Pancreas (tissue), 10 donors: ENCODE measurements around the gene NACC2. TPM values are rescaled to one million over a fixed set of nuclear protein-coding genes. Genes with fewer than 3 reads are reported as not detected.

Source experiments
- ATAC-seq, 4 donors: fragments of 200-7000 bp; cut with Tn5 transposase; one replicate each; pipeline versions ENCODE4 v1.8.0 to v1.9.1; 2020; ENCODE audit warnings: mild to moderate bottlenecking in 4 of 4, moderate library complexity in 4 of 4
- DNase-seq, 6 donors: peaks; one replicate each; pipeline ENCODE4 v3.0.0-alpha.2; 2020
- FAIRE-seq: peaks from 2 replicates; lab custom pipeline; 2012; peaks lifted over from hg19 to GRCh38; lab: Jason Lieb, UNC
- H3K27ac ChIP-seq, 4 donors: fragments of 200-600 bp; sonication (generic); 1 replicate in 3 of 4; 2 replicates in 1 of 4; pipeline versions ENCODE4 v1.5.0 to v1.8.0; 2020
- H3K27me3 ChIP-seq, 4 donors: fragments of 200-600 bp; one replicate each; pipeline ENCODE4 v1.8.0; 2021
- H3K36me3 ChIP-seq, 3 donors: fragments of 200-600 bp; sonication (generic) in 1 of 3; one replicate each; pipeline versions ENCODE4 v1.5.0 to v1.8.0; 2020 to 2021
- H3K4me1 ChIP-seq, 3 donors: fragments of 200-600 bp; one replicate each; pipeline ENCODE4 v1.8.0; 2021
- H3K4me3 ChIP-seq, 4 donors: fragments of 200-600 bp; sonication (generic) in 2 of 4; one replicate each; pipeline versions ENCODE4 v1.5.0 to v1.8.0; 2020 to 2021
- H3K9me3 ChIP-seq, 4 donors: fragments of 200-600 bp; one replicate each; pipeline ENCODE4 v1.8.0; 2021
- WGBS, 2 donors: extraction: QIAGEN DNeasy Blood & Tissue Kit; methylation state at CpG; one replicate each; pipeline ENCODE4 v1.1.7; 2013; 5-methylcytosine and 5-hydroxymethylcytosine counted together
- intact Hi-C, 3 donors: fragments of 100-400 bp; cut with DNase I; formaldehyde crosslinking; loops; one replicate each; pipeline versions ENCODE4 v1.11.1 to v1.14.2; 2022
- polyA plus RNA-seq, 2 donors: library from polyadenylated mRNA; stranded (reverse); fragments of 200-250 nt; gene quantifications; one replicate each; pipeline ENCODE4 v1.2.3, GENCODE V29; 2013
- total RNA-seq, 6 donors: library from RNA; stranded (reverse); fragmentation: NEBNext Ultra II Directional in 4 of 6; extraction: Animal tissue kit (Norgen Biotek cat#: 25700) in 4 of 6; gene quantifications; one replicate each; pipeline versions ENCODE4 v1.2.1 to v1.2.4, GENCODE V29; 2021 to 2023
- TF ChIP-seq, protein P1 (sequence below), 4 donors: fragments of 200-600 bp; sonication (generic) in 3 of 4; IDR thresholded peaks; one replicate each; pipeline versions ENCODE4 v1.5.0 to v1.8.0; 2021; ENCODE audit warnings: antibody characterized with exemption in 4 of 4
- donor health status: healthy with polysubstance abuse.
- donor health status: DM: no; HTN: no; CAD: no; lungs with moderate emphysema.
- donor health status: DM: no; HTN: no; CAD: no.
- donor health status: control.
- donor health status: control.
- donor health status: Bipolar disorder and iron deficiency.
- donor health status: DM: yes; HTN: yes; CAD: no.
- donor health status: DM: no; HTN: no; CAD: no.
- donor health status: DM: no; HTN: no; CAD: no.
- donor health status: DM: yes; HTN: yes; CAD: no.

Gene NACC2
- total and polyA plus RNA-seq, 8 donors, result 4.3 to 12.4 (median 8.2) TPM

DNA sequence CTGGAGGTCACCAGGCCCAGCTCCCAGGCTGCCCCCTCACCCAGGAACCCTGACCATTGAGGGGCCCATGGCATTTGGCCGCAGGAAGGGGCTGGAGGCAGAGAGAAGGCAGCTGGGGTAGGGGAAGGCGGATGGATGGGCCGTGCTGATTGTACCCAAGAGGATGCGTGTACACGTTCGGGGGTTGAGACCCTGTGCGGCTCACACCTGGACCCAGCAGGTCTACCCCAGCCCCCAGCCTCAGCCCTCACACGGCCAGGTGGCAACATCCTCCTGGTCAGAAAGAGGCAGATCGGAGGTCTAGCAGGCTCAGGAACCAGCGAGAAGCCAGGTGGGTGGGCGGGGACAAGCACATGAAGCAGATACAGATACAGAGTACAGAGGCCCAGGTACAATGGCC is 33.7 kb downstream of the NACC2 start:
- DNase-seq, result no peak
- FAIRE-seq, result no peak
- ATAC-seq, result no peak
- H3K4me3 ChIP-seq, result no peak overlapping the region
- H3K27me3 ChIP-seq, result no peaks in the 10 kb centered on the region
- no peaks in the 10 kb centered on the region for H3K4me1 ChIP-seq
- no peaks in the 10 kb centered on the region for H3K9me3 ChIP-seq
- H3K36me3 ChIP-seq, result no peaks in the 10 kb centered on the region
- WGBS, 2 donors, result 91 to 97% methylated on average over 11 of the region's 11 CpGs
- TF ChIP-seq, protein P1, sequence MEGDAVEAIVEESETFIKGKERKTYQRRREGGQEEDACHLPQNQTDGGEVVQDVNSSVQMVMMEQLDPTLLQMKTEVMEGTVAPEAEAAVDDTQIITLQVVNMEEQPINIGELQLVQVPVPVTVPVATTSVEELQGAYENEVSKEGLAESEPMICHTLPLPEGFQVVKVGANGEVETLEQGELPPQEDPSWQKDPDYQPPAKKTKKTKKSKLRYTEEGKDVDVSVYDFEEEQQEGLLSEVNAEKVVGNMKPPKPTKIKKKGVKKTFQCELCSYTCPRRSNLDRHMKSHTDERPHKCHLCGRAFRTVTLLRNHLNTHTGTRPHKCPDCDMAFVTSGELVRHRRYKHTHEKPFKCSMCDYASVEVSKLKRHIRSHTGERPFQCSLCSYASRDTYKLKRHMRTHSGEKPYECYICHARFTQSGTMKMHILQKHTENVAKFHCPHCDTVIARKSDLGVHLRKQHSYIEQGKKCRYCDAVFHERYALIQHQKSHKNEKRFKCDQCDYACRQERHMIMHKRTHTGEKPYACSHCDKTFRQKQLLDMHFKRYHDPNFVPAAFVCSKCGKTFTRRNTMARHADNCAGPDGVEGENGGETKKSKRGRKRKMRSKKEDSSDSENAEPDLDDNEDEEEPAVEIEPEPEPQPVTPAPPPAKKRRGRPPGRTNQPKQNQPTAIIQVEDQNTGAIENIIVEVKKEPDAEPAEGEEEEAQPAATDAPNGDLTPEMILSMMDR (IDR thresholded peaks at IDR 0.05), result no peak
- intact Hi-C loops, result no loop called here
- no peak overlapping the region for H3K27ac ChIP-seq

DNA sequence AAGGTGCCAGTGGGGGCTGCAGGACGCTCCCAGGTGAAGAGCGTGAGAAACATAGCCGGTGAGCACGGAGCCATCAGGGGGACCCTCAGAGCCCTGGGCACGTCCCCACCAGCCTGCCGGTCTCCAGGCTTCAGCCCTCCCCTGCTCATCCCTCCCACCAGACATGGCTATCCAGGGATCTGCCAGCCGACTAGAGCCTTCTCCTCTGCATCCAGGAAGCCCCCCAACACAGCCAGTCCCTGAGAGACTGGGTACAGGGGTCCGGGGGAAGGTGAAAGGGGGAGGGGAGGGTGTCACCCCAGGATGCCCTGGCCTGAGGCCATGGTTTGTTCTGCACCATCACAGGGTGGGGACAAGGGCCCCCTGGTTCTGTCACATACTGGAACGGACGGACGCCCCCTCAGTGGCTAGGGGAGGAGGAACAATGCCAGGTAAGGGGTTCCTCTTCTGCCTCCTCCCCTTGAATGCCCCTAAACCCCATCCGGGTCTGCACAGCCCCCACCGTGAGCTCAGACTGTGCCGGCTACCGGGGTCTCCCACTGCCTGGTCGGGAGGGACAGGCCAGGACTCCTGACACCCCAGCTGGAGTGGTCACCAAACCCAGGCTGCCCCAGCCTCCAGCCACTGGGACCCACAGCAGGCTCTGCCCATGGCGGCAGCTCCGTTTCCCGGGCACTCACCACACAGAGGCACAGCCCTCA is 34.3 kb downstream of the NACC2 start:
- FAIRE-seq, result no peak
- intact Hi-C loops, result no loop called here
- Histone ChIP-seq H3K9me3 (no peaks in the 10 kb centered on the region), H3K27ac (no peak overlapping the region), H3K4me1 (no peaks in the 10 kb centered on the region), H3K27me3 (no peaks in the 10 kb centered on the region), H3K4me3 (no peak overlapping the region), H3K36me3 (no peaks in the 10 kb centered on the region)
- peak in 1 of 6 donors; percentile 7 for DNase-seq
- 87 to 94% methylated on average over 15 to 19 of the region's 19 CpGs for WGBS, 2 donors
- TF ChIP-seq, protein P1 (IDR thresholded peaks at IDR 0.05), result no peak
- ATAC-seq, result no peak

DNA sequence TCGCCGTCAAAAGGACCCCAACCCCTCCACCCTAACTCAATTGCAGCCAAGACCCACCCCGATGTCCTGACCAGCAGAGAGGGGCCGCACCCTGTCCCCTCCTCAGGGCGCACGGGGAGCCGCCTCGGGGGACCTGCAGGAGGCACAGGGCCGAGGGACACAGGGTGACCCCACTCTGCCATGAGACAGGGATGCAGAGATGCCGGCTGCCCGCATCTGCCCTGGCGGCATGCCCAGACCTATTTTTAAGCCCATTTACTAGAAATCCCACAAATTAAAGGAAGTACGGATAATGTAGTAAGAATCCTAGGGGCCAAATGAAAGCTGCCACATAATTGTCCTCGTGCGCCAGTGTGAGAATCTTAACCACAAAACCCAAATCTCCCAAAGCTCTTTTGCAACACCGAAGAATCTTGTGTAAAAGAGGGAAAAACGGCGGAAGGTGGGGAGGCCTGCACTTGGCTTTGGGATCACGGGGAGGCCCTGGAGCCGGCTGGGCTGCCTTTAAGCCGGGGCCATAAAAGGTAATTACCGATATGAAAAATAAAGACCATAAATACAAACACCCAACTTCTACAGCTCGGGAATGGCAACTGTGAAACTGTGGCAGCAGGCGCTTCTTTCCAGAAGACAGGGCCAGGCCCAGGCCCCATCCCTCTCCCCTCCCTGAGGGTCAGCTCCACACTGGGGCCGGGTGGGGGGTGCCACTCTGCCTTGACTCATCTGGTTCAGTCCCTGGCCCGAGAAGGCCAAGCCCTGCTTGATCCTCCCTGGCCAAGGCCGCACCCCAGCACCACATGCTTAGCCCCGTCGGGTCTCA is 35.0 kb downstream of the NACC2 start:
- H3K27ac ChIP-seq, result no peak overlapping the region
- no peaks in the 10 kb centered on the region for H3K36me3 ChIP-seq
- TF ChIP-seq, protein P1 (IDR thresholded peaks at IDR 0.05), result no peak
- H3K9me3 ChIP-seq, result no peaks in the 10 kb centered on the region
- DNase-seq (peak in 2 of 6 donors; percentile 7 to 72), ATAC-seq (no peak), FAIRE-seq (no peak)
- WGBS, 2 donors, result 89 to 94% methylated on average over 29 of the region's 29 CpGs
- H3K27me3 ChIP-seq, result no peaks in the 10 kb centered on the region
- H3K4me3 ChIP-seq, result no peak overlapping the region
- intact Hi-C loops, result no loop called here
- H3K4me1 ChIP-seq, result no peaks in the 10 kb centered on the region

DNA sequence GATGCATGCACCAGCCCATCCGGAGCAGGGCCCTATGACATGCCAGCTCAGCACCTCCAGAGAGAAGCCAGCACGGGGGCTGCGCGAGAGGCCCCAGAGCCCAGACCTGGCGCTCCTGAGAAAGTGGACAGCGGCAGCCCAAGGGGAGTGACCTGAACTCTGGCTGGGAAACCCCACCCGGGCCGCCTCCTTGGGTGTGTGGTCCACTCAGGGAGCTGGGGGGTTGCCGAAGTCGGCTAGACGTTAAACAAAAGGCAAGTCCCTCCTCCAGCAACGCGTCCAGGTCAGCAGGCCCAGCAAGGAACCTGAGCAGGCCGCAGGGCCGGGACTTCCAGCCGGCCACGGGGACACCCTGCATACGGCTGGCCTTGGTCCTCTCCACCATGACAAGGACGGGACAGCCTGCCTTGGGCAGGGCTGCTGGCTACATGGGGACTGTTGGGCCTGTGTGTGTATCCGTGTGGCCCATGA is 35.7 kb downstream of the NACC2 start:
- FAIRE-seq, result no peak

More for the DNA sequence above, 35.7 kb downstream of the NACC2 start:
- no peaks in the 10 kb centered on the region for H3K27me3 ChIP-seq
- TF ChIP-seq, protein P1 (IDR thresholded peaks at IDR 0.05), result no peak
- H3K36me3 ChIP-seq, result no peaks in the 10 kb centered on the region
- intact Hi-C loops, result no loop called here
- no peaks in the 10 kb centered on the region for H3K9me3 ChIP-seq
- no peak overlapping the region for H3K4me3 ChIP-seq
- no peak overlapping the region for H3K27ac ChIP-seq
- H3K4me1 ChIP-seq, result no peaks in the 10 kb centered on the region
- ATAC-seq, result no peak
- 83 to 89% methylated on average over 20 of the region's 20 CpGs for WGBS, 2 donors
- DNase-seq, result no peak
